ENCODE data around the gene LBH. TPM values are rescaled to one million over a fixed set of nuclear protein-coding genes. Genes with fewer than 3 reads are reported as not detected.

Gene LBH
- total RNA-seq, 1 donor from 2014 or later: 116 TPM

GRCh38 chr2:30273574-30273929 lies 42.2 kb downstream of the LBH start:
- intact Hi-C loops (cut with DNase I): loop anchor here (2.0 to 5.0 kb wide), 4 partner anchors 41 to 89 kb away; partner anchors contain the start of gene LBH

DNA sequence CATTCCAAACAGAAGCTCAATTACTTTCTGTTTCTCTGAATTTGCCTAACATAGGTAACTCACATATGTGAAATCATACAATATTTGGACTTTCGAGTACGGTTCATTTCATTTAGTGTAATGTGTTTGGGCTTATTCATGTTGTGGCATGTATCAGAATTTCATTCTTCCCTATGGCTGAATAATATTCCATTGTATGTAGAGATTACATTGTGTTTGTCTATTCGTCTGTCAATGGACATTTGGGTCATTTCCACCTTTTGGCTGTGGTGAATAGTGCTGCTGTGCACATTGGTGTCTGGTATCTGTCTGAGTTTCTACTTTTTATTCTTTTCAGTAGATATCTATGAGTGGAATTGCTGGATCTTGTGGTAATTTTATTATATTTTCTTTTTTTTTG lies 43.9 kb downstream of the LBH start:
- Histone ChIP-seq H3K36me3 (no peaks in the 10 kb centered on the region), H3K27ac (peak overlapping the region in 1 of 2 donors; percentile 68)

More at GRCh38 chr2:30273574-30273929, 42.2 kb downstream of the LBH start:
- H3K9me3 ChIP-seq: no peaks in the 10 kb centered on the region
- peak overlapping the region; percentile 53 to 70 for H3K27ac ChIP-seq
- no peaks in the 10 kb centered on the region for H3K36me3 ChIP-seq
- H3K27me3 ChIP-seq: no peaks in the 10 kb centered on the region
- DNase-seq (ENCODE audit: low spot score in 2 of 2): no peak
- no peak for TF ChIP-seq CTCF (IDR thresholded peaks at IDR 0.05)
- peaks cover 5 to 27% of the 10 kb centered on the region in 2 donors for H3K4me1 ChIP-seq
- H3K4me3 ChIP-seq: no peak overlapping the region

DNA sequence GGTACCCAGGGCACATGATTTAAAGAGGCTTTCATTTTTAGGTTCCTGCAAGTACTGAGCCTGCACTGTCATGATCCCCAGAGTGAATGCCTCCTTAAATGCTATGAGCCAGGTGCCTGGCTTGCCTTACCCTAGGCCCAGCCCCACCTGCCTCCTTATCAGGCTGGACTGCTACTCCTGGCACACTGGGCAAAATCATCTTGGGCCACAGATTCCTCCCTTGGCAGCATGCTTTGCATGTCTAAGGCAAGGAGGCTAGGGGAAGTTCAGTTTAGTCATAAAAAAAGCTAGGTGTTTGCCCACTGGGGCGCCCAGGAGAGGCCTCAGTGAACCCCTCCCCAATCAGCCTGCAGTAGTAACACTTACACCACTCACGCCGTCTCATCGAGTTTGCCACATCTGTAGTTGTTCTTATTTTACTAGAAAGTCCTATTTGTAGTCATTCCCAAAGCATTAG lies 45.1 kb downstream of the LBH start:
- no peaks in the 10 kb centered on the region for H3K27me3 ChIP-seq
- DNase-seq (ENCODE audit: low spot score in 2 of 2): no peak
- no peak overlapping the region for H3K27ac ChIP-seq
- peaks cover 5 to 27% of the 10 kb centered on the region in 2 donors for H3K4me1 ChIP-seq
- H3K4me3 ChIP-seq: no peak overlapping the region
- TF ChIP-seq CTCF (IDR thresholded peaks at IDR 0.05): no peak
- intact Hi-C loops (cut with DNase I): no loop called here
- H3K36me3 ChIP-seq: no peaks in the 10 kb centered on the region
- no peaks in the 10 kb centered on the region for H3K9me3 ChIP-seq

More for the DNA sequence above, 43.9 kb downstream of the LBH start:
- DNase-seq (ENCODE audit: low spot score in 2 of 2): no peak
- H3K4me1 ChIP-seq: peaks cover 5 to 27% of the 10 kb centered on the region in 2 donors
- TF ChIP-seq CTCF (IDR thresholded peaks at IDR 0.05): no peak
- no peaks in the 10 kb centered on the region for H3K27me3 ChIP-seq
- H3K4me3 ChIP-seq: no peak overlapping the region
- H3K9me3 ChIP-seq: no peaks in the 10 kb centered on the region
- intact Hi-C loops (cut with DNase I): no loop called here

GRCh38 chr2:30277582-30277981 lies 46.2 kb downstream of the LBH start:
- Histone ChIP-seq H3K27ac (no peak overlapping the region), H3K27me3 (no peaks in the 10 kb centered on the region), H3K9me3 (no peaks in the 10 kb centered on the region), H3K4me1 (peaks cover 5 to 27% of the 10 kb centered on the region in 2 donors), H3K4me3 (no peak overlapping the region), H3K36me3 (no peaks in the 10 kb centered on the region)
- TF ChIP-seq CTCF (IDR thresholded peaks at IDR 0.05): no peak
- no peak for DNase-seq (ENCODE audit: low spot score in 2 of 2)
- intact Hi-C loops (cut with DNase I): no loop called here

GRCh38 chr2:30278419-30278818 lies 47.1 kb downstream of the LBH start:
- Histone ChIP-seq H3K4me1 (peaks cover 5 to 22% of the 10 kb centered on the region in 2 donors), H3K27ac (no peak overlapping the region), H3K36me3 (no peaks in the 10 kb centered on the region), H3K27me3 (no peaks in the 10 kb centered on the region), H3K9me3 (no peaks in the 10 kb centered on the region), H3K4me3 (no peak overlapping the region)
- no peak for DNase-seq (ENCODE audit: low spot score in 2 of 2)
- TF ChIP-seq CTCF (IDR thresholded peaks at IDR 0.05): no peak
- intact Hi-C loops (cut with DNase I): no loop called here

Data from ascending aorta (tissue), 2 donors.